NT2/D1 (cell line): ENCODE results near the gene GUCY1A2.
"Not testable (repeated sequence)": the region's sequence is repeated elsewhere in the genome, so short reads cannot be mapped to it uniquely, and the experiment has no call there.

Experiments
- DNase-seq: peaks from one replicate; pipeline ENCODE4 v3.0.0-alpha.2; 2011; ENCODE audit warnings: low read depth, low spot score
- H3K27me3 ChIP-seq: 2 replicates; pipeline ENCODE4 v1.6.0; 2011; ENCODE audit warnings: mild to moderate bottlenecking; ENCODE audit not compliant: insufficient read length, insufficient read depth
- H3K36me3 ChIP-seq: 2 replicates; pipeline ENCODE4 v1.6.1; 2011; ENCODE audit warnings: mild to moderate bottlenecking, low read length, mixed read lengths; ENCODE audit not compliant: insufficient read depth, insufficient read length
- H3K4me1 ChIP-seq: 2 replicates; pipeline ENCODE4 v1.5.1; 2011; ENCODE audit not compliant: insufficient read depth, insufficient read length
- H3K4me3 ChIP-seq: 2 replicates; pipeline ENCODE4 v1.5.1; 2011; ENCODE audit warnings: low read depth; ENCODE audit not compliant: insufficient read length
- H3K9ac ChIP-seq: 2 replicates; pipeline ENCODE4 v1.6.0; 2011; ENCODE audit warnings: low read depth; ENCODE audit not compliant: insufficient read length
- H3K9me3 ChIP-seq: 2 replicates; pipeline ENCODE4 v1.5.1; 2011; ENCODE audit warnings: mild to moderate bottlenecking, low read length; ENCODE audit not compliant: insufficient read depth
- SUZ12 ChIP-seq: IDR thresholded peaks from 2 replicates; pipeline ENCODE4 v1.6.1; 2011; ENCODE audit not compliant: insufficient read length, insufficient read depth; ENCODE audit errors: extremely low read depth
- YY1 ChIP-seq: IDR thresholded peaks from 2 replicates; pipeline ENCODE4 v1.6.1; 2011; ENCODE audit not compliant: insufficient read length, insufficient read depth
- ZNF274 ChIP-seq: IDR thresholded peaks from 2 replicates; pipeline ENCODE4 v1.6.1; 2011; ENCODE audit warnings: mild to moderate bottlenecking, low read depth, low read length

The GUCY1A2 gene

DNA sequence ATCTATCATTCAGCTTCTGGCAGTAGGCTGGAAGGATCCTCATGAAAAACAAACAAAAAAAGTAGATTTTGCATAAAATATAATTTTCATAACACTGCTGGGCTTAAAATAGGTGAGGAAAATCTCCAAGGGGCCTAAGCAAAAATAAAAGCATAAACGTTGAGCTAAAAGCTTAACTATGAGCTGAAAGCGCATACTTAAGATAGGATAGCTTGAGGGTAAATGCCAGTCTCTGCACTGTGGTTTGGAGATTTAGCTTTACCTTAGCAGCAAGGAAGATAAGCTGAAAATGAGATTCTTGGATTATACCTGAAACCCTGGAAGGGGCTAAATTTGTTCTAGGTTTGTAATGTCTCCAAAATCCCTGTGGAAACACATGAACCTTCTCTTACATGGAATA, 183.7 kb downstream of the GUCY1A2 start:
- Histone ChIP-seq H3K36me3 (no peaks in the 10 kb centered on the region), H3K4me3 (no peak overlapping the region), H3K9ac (no peak overlapping the region), H3K4me1 (no peaks in the 10 kb centered on the region), H3K9me3 (no peaks in the 10 kb centered on the region), H3K27me3 (no peaks in the 10 kb centered on the region)
- no peak for DNase-seq
- TF ChIP-seq YY1: no peak
- TF ChIP-seq SUZ12: no peak
- no peak for TF ChIP-seq ZNF274

DNA sequence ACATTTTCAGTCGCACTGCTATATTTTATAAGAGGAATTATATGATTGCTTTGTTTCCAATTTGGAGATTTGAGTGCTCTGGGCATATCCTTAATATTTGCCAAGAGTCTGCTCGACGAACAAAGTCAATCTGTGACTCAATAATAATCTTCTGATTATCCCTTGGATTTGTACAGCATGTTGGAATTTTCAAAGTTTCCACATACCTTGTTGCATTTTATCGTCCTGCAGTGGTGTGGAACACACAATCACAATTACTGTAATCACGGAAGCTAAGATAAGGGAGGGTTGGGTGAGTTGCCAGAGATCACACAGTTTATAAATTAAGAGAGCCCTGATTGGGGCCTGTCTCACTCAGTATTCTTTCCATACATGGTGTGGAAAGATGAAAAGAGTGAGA, 189.3 kb downstream of the GUCY1A2 start:
- TF ChIP-seq YY1 (no peak), SUZ12 (no peak), ZNF274 (no peak)
- no peak overlapping the region for H3K9ac ChIP-seq
- no peak overlapping the region for H3K4me3 ChIP-seq
- no peaks in the 10 kb centered on the region for H3K4me1 ChIP-seq
- no peaks in the 10 kb centered on the region for H3K27me3 ChIP-seq
- no peak for DNase-seq
- no peaks in the 10 kb centered on the region for H3K36me3 ChIP-seq
- no peaks in the 10 kb centered on the region for H3K9me3 ChIP-seq

DNA sequence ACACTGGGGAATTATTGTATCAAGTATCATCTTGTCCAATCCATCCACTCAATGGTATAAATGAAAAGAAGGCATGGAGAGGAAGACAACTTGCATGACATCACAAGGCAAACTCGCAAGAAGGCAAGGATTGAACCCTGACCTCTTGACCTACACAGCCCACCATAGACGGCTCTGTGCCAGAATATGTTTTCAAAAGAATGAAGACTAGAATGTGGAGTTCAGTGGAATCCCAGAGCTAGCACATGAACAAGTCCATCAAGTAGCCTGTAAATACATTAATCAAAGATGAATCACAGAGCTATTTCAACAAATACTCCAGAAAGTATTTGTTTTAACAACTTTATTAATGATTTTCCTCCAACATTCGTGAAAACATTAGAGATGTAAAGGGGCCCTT, 189.7 kb downstream of the GUCY1A2 start:
- TF ChIP-seq YY1 (no peak), SUZ12 (no peak), ZNF274 (no peak)
- Histone ChIP-seq H3K4me3 (no peak overlapping the region), H3K9me3 (no peaks in the 10 kb centered on the region), H3K9ac (no peak overlapping the region), H3K36me3 (no peaks in the 10 kb centered on the region), H3K4me1 (no peaks in the 10 kb centered on the region), H3K27me3 (no peaks in the 10 kb centered on the region)
- no peak for DNase-seq

DNA sequence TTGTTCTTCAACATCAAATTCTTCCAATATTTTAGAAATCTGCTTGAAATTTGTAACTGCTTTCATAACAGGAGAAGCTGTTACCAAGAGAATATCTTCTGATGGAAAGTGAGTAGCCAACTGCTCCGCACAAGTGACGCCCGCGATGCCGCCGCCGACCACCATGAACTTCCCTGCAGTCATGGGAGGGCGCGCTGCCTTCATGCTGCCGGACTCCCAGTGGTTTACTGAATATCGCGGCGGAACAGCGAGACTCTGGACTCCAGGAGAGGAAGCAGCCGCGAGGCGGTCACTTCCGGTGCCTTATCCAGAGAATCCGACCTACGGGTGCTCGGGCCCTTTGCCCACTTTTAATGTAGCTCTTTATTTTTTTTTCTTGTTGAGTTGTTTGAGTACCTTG, 190.6 kb downstream of the GUCY1A2 start:
- Histone ChIP-seq H3K4me1 (no peaks in the 10 kb centered on the region), H3K36me3 (no peaks in the 10 kb centered on the region), H3K9ac (no peak overlapping the region), H3K4me3 (no peak overlapping the region), H3K9me3 (no peaks in the 10 kb centered on the region), H3K27me3 (no peaks in the 10 kb centered on the region)
- DNase-seq: no peak
- TF ChIP-seq ZNF274 (no peak), SUZ12 (no peak), YY1 (no peak)

DNA sequence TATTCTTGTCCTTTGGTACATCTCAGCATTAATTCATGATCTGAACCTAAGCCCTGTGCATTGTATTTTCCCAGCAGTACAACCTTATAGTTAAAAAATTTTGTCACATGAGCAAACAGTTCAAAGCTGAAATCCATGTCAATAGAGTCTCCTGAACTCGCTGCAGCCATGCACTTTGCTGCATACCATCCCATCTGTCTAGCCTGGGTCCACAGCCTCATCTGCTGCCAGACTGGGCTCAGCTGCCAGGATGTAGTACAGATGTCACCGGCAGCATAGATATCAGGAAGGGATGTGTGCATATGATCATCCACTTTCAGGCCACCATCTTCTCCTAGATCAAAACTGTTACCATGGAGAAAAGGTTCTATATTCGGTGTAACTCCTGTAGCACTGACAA, 191.7 kb downstream of the GUCY1A2 start:
- not testable (repeated sequence) for H3K9me3 ChIP-seq, H3K4me1 ChIP-seq, DNase-seq, H3K27me3 ChIP-seq, H3K4me3 ChIP-seq, H3K36me3 ChIP-seq, H3K9ac ChIP-seq

DNA sequence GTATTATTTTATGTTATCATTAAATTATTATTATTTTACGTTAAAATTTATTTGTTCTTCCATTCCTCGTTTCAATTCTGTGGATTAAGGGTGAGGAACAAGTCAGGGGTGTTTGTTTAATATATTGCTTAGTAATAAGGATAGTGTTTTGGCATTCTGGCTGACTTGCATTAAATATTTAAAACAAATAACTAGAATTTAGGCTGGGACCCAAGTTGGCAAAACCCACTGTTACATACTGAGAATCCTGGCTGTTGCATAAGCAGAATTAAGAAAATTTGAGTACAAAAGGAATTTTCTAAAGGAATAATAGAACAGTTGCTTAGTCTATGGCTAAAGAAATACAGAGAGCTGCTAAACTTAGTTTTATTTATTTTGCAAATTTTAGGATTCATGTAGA, 196.4 kb downstream of the GUCY1A2 start:
- Histone ChIP-seq H3K27me3 (no peaks in the 10 kb centered on the region), H3K9me3 (no peaks in the 10 kb centered on the region), H3K4me1 (no peaks in the 10 kb centered on the region), H3K9ac (no peak overlapping the region), H3K4me3 (no peak overlapping the region), H3K36me3 (no peaks in the 10 kb centered on the region)
- no peak for DNase-seq
- TF ChIP-seq YY1: no peak
- TF ChIP-seq ZNF274: no peak
- no peak for TF ChIP-seq SUZ12

DNA sequence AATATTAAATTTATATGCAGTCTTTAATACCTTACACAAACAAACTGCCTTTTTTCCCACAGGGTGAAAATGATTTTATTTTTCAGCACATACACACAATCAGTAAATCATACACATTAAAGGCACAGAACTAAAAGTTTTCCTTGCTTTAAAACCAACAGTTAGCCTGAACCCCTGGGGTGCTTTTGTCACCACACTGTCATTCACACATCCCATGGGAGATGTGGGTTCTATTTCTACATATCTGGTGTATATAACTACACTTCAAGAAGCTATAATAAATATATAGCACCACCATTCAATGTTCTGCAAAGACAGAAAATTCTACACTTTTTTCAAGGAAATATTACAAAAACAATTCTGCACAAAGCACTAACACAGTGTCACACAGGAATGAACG, 197.0 kb downstream of the GUCY1A2 start:
- no peaks in the 10 kb centered on the region for H3K27me3 ChIP-seq
- H3K9ac ChIP-seq: no peak overlapping the region
- H3K9me3 ChIP-seq: no peaks in the 10 kb centered on the region
- no peak overlapping the region for H3K4me3 ChIP-seq
- TF ChIP-seq YY1: no peak
- no peak for TF ChIP-seq SUZ12
- no peak for TF ChIP-seq ZNF274
- no peaks in the 10 kb centered on the region for H3K36me3 ChIP-seq
- H3K4me1 ChIP-seq: no peaks in the 10 kb centered on the region
- no peak for DNase-seq

DNA sequence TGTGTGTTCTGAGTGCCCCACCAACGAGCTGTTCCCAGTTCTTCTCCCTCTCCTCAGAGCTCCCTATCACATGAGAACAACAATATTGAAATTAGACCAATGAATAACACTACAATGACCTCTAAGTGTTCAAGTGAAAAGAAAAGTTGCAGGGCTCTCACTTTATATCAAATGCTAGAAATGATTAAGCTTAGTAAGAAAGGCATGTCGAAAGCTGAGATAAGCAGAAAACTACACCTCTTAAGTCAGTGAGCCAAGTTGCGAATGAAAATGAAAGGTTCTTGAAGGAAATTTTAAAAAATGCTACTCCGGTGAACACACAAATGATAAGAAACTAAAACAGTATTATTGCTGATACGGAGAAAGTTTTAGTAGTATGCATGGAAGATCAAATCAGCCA, 199.8 kb downstream of the GUCY1A2 start:
- Histone ChIP-seq H3K9ac (no peak overlapping the region), H3K27me3 (no peaks in the 10 kb centered on the region), H3K4me1 (no peaks in the 10 kb centered on the region), H3K36me3 (no peaks in the 10 kb centered on the region), H3K4me3 (no peak overlapping the region), H3K9me3 (no peaks in the 10 kb centered on the region)
- DNase-seq: no peak
- TF ChIP-seq ZNF274: no peak
- no peak for TF ChIP-seq SUZ12
